Skeletal muscle tissue (tissue), 4 donors: ENCODE measurements around the gene CRKL. TPM values are rescaled to one million over a fixed set of nuclear protein-coding genes. Genes with fewer than 3 reads are reported as not detected.
"Not testable (repeated sequence)": the region's sequence is repeated elsewhere in the genome, so short reads cannot be mapped to it uniquely, and the experiment has no call there.

ENCODE experiments used
- H3K27ac ChIP-seq: one replicate; pipeline ENCODE4 v1.7.0; 2013; ENCODE audit warnings: mild to moderate bottlenecking, low read depth, low read length, inconsistent platforms
- H3K27me3 ChIP-seq, 3 donors: one replicate each; pipeline ENCODE4 v1.7.0; 2013; ENCODE audit warnings: low read length in 3 of 3; ENCODE audit not compliant: control insufficient read depth in 3 of 3, insufficient read depth in 3 of 3
- H3K36me3 ChIP-seq, 3 donors: one replicate each; pipeline ENCODE4 v1.7.0; 2013; ENCODE audit warnings: low read length in 3 of 3; ENCODE audit not compliant: control insufficient read depth in 3 of 3, insufficient read depth in 3 of 3
- H3K4me1 ChIP-seq, 3 donors: one replicate each; pipeline ENCODE4 v1.7.0; 2013; ENCODE audit warnings: low read length in 3 of 3, mild to moderate bottlenecking in 3 of 3; ENCODE audit not compliant: control insufficient read depth in 3 of 3, insufficient read depth in 3 of 3
- H3K4me3 ChIP-seq, 3 donors: one replicate each; pipeline ENCODE4 v1.7.0; 2013; ENCODE audit warnings: low read length in 3 of 3
- H3K9ac ChIP-seq, 3 donors: one replicate each; pipeline ENCODE4 v1.7.0; 2013; ENCODE audit warnings: low read length in 3 of 3, mild to moderate bottlenecking in 3 of 3, moderate library complexity in 2 of 3, low read depth in 1 of 3
- H3K9me3 ChIP-seq, 3 donors: one replicate each; pipeline ENCODE4 v1.7.0; 2013; ENCODE audit warnings: low read length in 3 of 3; ENCODE audit not compliant: control insufficient read depth in 3 of 3
- total RNA-seq: library from RNA; depleted of rRNA; stranded (reverse); fragments of >200 nt; gene quantifications from one replicate; pipeline ENCODE4 v1.2.3, GENCODE V29; 2014
- donor health status: Osteomylitis.

CRKL gene
- total RNA-seq, 1 donor from 2014 or later: 45.9 TPM

GRCh38 chr22:20912494-20912893 is 4.7 kb upstream of the CRKL start:
- no peaks in the 10 kb centered on the region for H3K27me3 ChIP-seq
- H3K4me3 ChIP-seq: no peak overlapping the region
- H3K36me3 ChIP-seq: no peaks in the 10 kb centered on the region
- no peaks in the 10 kb centered on the region for H3K9me3 ChIP-seq
- peaks cover 4 to 5% (median 4%) of the 10 kb centered on the region in 3 donors for H3K4me1 ChIP-seq
- H3K27ac ChIP-seq: no peak overlapping the region
- H3K9ac ChIP-seq: no peak overlapping the region

DNA sequence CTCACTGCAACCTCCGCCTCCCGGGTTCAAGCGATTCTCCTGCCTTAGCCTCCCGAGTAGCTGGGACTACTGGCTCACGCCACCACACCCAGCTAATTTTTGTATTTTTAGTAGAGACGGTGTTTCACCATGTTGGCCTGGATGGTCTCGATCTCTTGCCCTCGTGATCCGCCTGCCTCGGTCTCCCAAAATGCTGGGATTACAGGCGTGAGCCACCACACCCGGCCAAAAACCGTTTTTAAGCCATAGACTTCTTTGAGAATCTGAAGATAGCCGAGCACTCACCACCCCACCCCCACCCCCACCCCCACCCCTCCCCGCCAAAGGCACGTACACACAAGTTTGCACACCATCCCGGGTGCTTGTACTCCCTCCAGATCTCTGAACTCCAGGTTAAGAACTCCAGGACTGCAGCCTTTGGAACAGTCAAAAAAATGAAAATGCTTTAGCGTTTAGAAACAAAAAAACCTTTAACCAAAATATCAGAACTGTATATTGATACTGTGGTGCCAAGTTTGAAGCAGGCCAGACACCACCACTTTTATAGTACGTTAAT is 1.5 kb downstream of the CRKL start:
- H3K4me1 ChIP-seq: peaks cover 12 to 25% (median 17%) of the 10 kb centered on the region in 3 donors
- H3K9ac ChIP-seq: peak overlapping the region; percentile 37 to 96 (median 88)
- H3K27ac ChIP-seq: peak overlapping the region; percentile 90
- H3K9me3 ChIP-seq: no peaks in the 10 kb centered on the region
- H3K4me3 ChIP-seq: peak overlapping the region; percentile 79 to 96 (median 95)
- no peaks in the 10 kb centered on the region for H3K27me3 ChIP-seq
- peaks cover 0 to 3% (median 0%) of the 10 kb centered on the region in 3 donors for H3K36me3 ChIP-seq

DNA sequence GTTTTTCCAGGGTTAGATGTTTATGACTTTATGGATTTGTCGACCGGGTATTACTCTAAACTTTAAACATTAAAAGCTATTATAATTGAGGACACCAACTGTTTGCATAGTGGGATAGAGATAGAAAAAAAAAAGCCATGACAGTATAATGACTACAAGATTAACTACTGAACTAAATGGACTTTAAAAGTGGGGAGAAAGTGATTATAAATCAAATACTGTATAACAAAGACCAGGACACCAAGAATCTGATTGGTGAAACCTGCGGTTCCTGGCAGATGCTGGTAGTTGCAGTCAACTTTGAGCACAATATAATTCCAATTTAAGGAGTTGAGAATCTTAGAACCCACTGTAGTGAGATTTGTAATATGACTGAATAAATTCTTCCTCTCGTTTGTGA is 2.5 kb downstream of the CRKL start:
- Histone ChIP-seq H3K9ac (peak overlapping the region in 2 of 3 donors; percentile 50 to 74), H3K27me3 (no peaks in the 10 kb centered on the region), H3K4me3 (peak overlapping the region; percentile 62 to 95 (median 79)), H3K36me3 (peaks cover 0 to 3% (median 0%) of the 10 kb centered on the region in 3 donors), H3K4me1 (peaks cover 12 to 25% (median 17%) of the 10 kb centered on the region in 3 donors), H3K27ac (no peak overlapping the region), H3K9me3 (no peaks in the 10 kb centered on the region)

DNA sequence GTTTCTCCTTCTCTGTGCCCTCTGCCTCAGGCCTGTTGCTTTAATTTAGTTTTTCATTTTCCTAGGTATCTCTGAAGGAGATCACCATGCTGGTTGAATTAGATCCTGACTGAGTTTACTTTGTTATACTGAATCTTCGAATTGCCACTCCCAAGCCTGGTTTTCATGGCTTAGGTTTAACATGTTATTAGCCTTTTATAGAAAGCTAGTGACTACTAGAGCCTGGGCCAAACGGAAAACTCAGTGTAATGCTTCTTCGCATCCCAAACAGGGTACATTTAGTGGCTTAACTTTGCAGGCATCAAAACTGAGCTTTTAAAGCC is 3.6 kb downstream of the CRKL start:
- Histone ChIP-seq H3K27me3 (no peaks in the 10 kb centered on the region), H3K4me3 (peak overlapping the region; percentile 3 to 79 (median 77)), H3K9ac (peak overlapping the region in 2 of 3 donors; percentile 1 to 47), H3K9me3 (no peaks in the 10 kb centered on the region), H3K4me1 (peaks cover 14 to 29% (median 17%) of the 10 kb centered on the region in 3 donors), H3K36me3 (peaks cover 0 to 3% (median 0%) of the 10 kb centered on the region in 3 donors), H3K27ac (no peak overlapping the region)

- no peak overlapping the region for H3K9ac ChIP-seq
- peaks cover 0 to 3% (median 0%) of the 10 kb centered on the region in 3 donors for H3K36me3 ChIP-seq
- no peaks in the 10 kb centered on the region for H3K9me3 ChIP-seq
- H3K27ac ChIP-seq: no peak overlapping the region
- H3K27me3 ChIP-seq: no peaks in the 10 kb centered on the region
- peaks cover 16 to 24% (median 19%) of the 10 kb centered on the region in 3 donors for H3K4me1 ChIP-seq
- H3K4me3 ChIP-seq: no peak overlapping the region
Observed at GRCh38 chr22:20922141-20922751, 5.0 kb downstream of the CRKL start.

- H3K27ac ChIP-seq: no peak overlapping the region
- H3K4me3 ChIP-seq: no peak overlapping the region
- peaks cover 7 to 16% (median 8%) of the 10 kb centered on the region in 3 donors for H3K4me1 ChIP-seq
- H3K36me3 ChIP-seq: no peaks in the 10 kb centered on the region
- no peak overlapping the region for H3K9ac ChIP-seq
- H3K27me3 ChIP-seq: no peaks in the 10 kb centered on the region
- H3K9me3 ChIP-seq: no peaks in the 10 kb centered on the region
Observed at GRCh38 chr22:20926243-20926642, 9.0 kb downstream of the CRKL start.

DNA sequence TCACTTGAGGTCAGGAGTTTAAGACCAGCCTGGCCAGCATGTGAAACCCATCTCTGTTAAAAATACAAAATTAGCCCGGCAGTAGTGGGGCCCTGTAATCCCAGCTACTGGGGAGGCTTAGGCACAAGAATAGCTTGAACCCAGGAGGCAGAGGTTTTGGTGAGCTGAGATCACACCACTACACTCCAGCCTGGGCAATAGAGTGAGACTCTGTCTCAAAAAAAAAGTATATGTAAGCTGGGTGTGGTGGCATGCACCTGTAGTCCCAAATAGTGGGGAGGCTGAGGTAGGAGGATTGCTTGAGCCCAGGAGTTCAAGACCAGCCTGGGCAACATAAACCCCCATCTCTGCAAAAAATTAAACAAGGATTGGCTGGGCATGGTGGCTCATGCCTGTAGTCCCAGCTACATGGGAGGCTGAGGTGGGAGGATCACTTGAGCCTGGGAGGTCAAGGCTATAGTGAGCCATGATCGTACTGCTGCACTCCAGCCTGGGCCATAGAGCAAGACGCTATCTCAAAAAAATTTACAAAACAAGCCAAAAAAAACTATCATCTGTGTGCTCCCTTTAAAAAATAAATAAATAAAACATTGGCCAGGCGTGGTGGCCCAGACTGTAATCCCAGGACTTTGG is 10.8 kb downstream of the CRKL start:
- H3K4me1 ChIP-seq: peaks cover 4 to 7% (median 7%) of the 10 kb centered on the region in 3 donors
- no peak overlapping the region for H3K27ac ChIP-seq
- H3K36me3 ChIP-seq: no peaks in the 10 kb centered on the region
- H3K9ac ChIP-seq: no peak overlapping the region
- H3K27me3 ChIP-seq: no peaks in the 10 kb centered on the region
- no peak overlapping the region for H3K4me3 ChIP-seq
- H3K9me3 ChIP-seq: no peaks in the 10 kb centered on the region

- no peaks in the 10 kb centered on the region for H3K36me3 ChIP-seq
- H3K27ac ChIP-seq: no peak overlapping the region
- no peak overlapping the region for H3K9ac ChIP-seq
- H3K9me3 ChIP-seq: no peaks in the 10 kb centered on the region
- H3K4me3 ChIP-seq: no peak overlapping the region
- no peaks in the 10 kb centered on the region for H3K27me3 ChIP-seq
- H3K4me1 ChIP-seq: peaks cover 4 to 7% (median 7%) of the 10 kb centered on the region in 3 donors
Observed at GRCh38 chr22:20928573-20928967, 11.4 kb downstream of the CRKL start.

- H3K9me3 ChIP-seq: no peaks in the 10 kb centered on the region
- peaks cover 4 to 7% (median 7%) of the 10 kb centered on the region in 3 donors for H3K4me1 ChIP-seq
Observed at GRCh38 chr22:20930004-20930403, 12.8 kb downstream of the CRKL start.

DNA sequence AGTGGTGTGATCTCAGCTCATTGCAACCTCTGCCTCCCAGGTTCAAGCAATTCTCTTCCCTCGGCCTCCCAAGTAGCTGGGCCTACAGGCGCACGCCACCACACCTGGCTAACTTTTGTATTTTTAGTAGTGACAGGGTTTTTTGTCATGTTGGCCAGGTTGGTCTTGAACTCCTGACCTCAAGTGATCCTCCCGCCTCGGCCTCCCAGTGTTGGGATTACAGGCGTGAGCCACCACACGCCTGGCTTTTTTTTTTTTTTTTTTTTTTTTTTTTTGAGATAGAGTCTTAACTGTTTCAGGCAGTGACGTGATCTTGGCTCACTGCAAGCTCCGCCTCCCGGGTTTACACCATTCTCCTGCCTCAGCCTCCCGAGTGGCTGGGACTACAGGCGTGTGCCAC is 13.2 kb downstream of the CRKL start:
- not testable (repeated sequence) for H3K9me3 ChIP-seq, H3K4me3 ChIP-seq, H3K9ac ChIP-seq, H3K27me3 ChIP-seq, H3K4me1 ChIP-seq, H3K36me3 ChIP-seq, H3K27ac ChIP-seq

More at GRCh38 chr22:20930004-20930403, 12.8 kb downstream of the CRKL start:
- H3K4me3 ChIP-seq: no peak overlapping the region
- no peaks in the 10 kb centered on the region for H3K27me3 ChIP-seq
- no peak overlapping the region for H3K9ac ChIP-seq
- peaks cover 5 to 6% (median 5%) of the 10 kb centered on the region in 3 donors for H3K36me3 ChIP-seq
- H3K27ac ChIP-seq: no peak overlapping the region
